Vagina (tissue), 2 donors: ENCODE results near the gene CEBPG.

Experiments
- CTCF ChIP-seq, 3 experiments: fragments of 450-650 bp in 2 of 3; fragments of 200-600 bp in 1 of 3; sonication (generic) in 1 of 3; IDR thresholded peaks; one replicate each; pipeline ENCODE4 v1.5.1; 2017 to 2019; ENCODE audit warnings: antibody characterized with exemption in 3 of 3, mild to moderate bottlenecking in 2 of 3, moderate library complexity in 2 of 3
- POLR2A ChIP-seq, 2 donors: fragments of 450-650 bp; IDR thresholded peaks; one replicate each; pipeline ENCODE4 v1.6.1; 2017; ENCODE audit warnings: antibody characterized with exemption in 2 of 2, mild to moderate bottlenecking in 2 of 2, moderate library complexity in 2 of 2

- TF ChIP-seq CTCF (IDR thresholded peaks at IDR 0.05): no peak
- TF ChIP-seq POLR2A (IDR thresholded peaks at IDR 0.05): no peak
These were observed 44.2 kb downstream of the CEBPG start for GRCh38 chr19:33417751-33418150.
